Neural progenitor cell (in vitro differentiated cells): ENCODE data around the gene ETV6. TPM values are rescaled to one million over a fixed set of nuclear protein-coding genes. Genes with fewer than 3 reads are reported as not detected.

Experiments
- DNase-seq: peaks from one replicate; pipeline ENCODE4 v3.0.0-alpha.2; 2016; ENCODE audit warnings: low spot score
- H2AFZ ChIP-seq: fragments of 200-600 bp; sonication (generic); replicated peaks from 2 replicates; pipeline ENCODE4 v1.6.1; 2016; ENCODE audit warnings: antibody characterized with exemption
- H3F3A ChIP-seq: fragments of 200-600 bp; sonication (generic); 2 replicates; pipeline ENCODE4 v1.6.1; 2016; ENCODE audit warnings: antibody characterized with exemption, low read depth
- H3K27ac ChIP-seq: fragments of 200-600 bp; sonication (generic); 2 replicates; pipeline ENCODE4 v1.5.1; 2016; ENCODE audit warnings: mild to moderate bottlenecking
- H3K27me3 ChIP-seq: fragments of 200-600 bp; sonication (generic); 2 replicates; pipeline ENCODE4 v1.6.1; 2016; ENCODE audit warnings: mild to moderate bottlenecking, moderate library complexity
- H3K36me3 ChIP-seq: fragments of 200-600 bp; sonication (generic); 2 replicates; pipeline ENCODE4 v1.5.1; 2016
- H3K4me1 ChIP-seq: fragments of 200-600 bp; sonication (generic); 2 replicates; pipeline ENCODE4 v1.6.1; 2016; ENCODE audit warnings: mixed run types
- H3K4me2 ChIP-seq: fragments of 200-600 bp; sonication (generic); 2 replicates; pipeline ENCODE4 v1.6.1; 2016
- H3K4me3 ChIP-seq: fragments of 200-600 bp; sonication (generic); 2 replicates; pipeline ENCODE4 v1.5.1; 2016
- H3K79me2 ChIP-seq: fragments of 200-600 bp; sonication (generic); 2 replicates; pipeline ENCODE4 v1.6.1; 2016; ENCODE audit warnings: low read depth
- H3K9ac ChIP-seq: fragments of 200-600 bp; sonication (generic); 2 replicates; pipeline ENCODE4 v1.6.1; 2016
- H3K9me3 ChIP-seq: fragments of 200-600 bp; sonication (generic); 2 replicates; pipeline ENCODE4 v1.5.1; 2016; ENCODE audit warnings: low read depth
- H4K20me1 ChIP-seq: fragments of 200-600 bp; sonication (generic); 2 replicates; pipeline ENCODE4 v1.6.1; 2016; ENCODE audit warnings: low read depth
- H3K27ac Mint-ChIP-seq: 3 replicates; pipeline ENCODE4 v1.8.0; 2021; ENCODE audit warnings: mixed read lengths
- H3K27me3 Mint-ChIP-seq: 2 replicates; pipeline ENCODE4 v1.8.0; 2022; ENCODE audit warnings: low read depth, mild to moderate bottlenecking, inconsistent platforms, moderate library complexity, mixed read lengths; ENCODE audit not compliant: insufficient read depth
- H3K36me3 Mint-ChIP-seq: 3 replicates; pipeline ENCODE4 v1.8.0; 2021; ENCODE audit warnings: mixed read lengths
- H3K4me1 Mint-ChIP-seq: 3 replicates; pipeline ENCODE4 v1.8.0; 2021; ENCODE audit warnings: mixed read lengths
- H3K4me3 Mint-ChIP-seq: 3 replicates; pipeline ENCODE4 v1.8.0; 2021; ENCODE audit warnings: mild to moderate bottlenecking, moderate library complexity, mixed read lengths
- H3K9me3 Mint-ChIP-seq: 3 replicates; pipeline ENCODE4 v1.8.0; 2020; ENCODE audit warnings: mixed read lengths
- CTCF ChIP-seq: fragments of 200-600 bp; sonication (generic); IDR thresholded peaks from 2 replicates; pipeline ENCODE4 v1.5.1; 2017; ENCODE audit warnings: antibody characterized with exemption, mild to moderate bottlenecking
- EZH2 ChIP-seq: fragments of 200-600 bp; sonication (generic); IDR thresholded peaks from 2 replicates; pipeline ENCODE4 v1.6.1; 2017; ENCODE audit warnings: antibody characterized with exemption, mild to moderate bottlenecking, moderate library complexity
- EZH2phosphoT487 ChIP-seq: fragments of 200-600 bp; sonication (generic); IDR thresholded peaks from 2 replicates; pipeline ENCODE4 v1.6.1; 2017; ENCODE audit warnings: antibody characterized with exemption
- total RNA-seq: library from RNA; depleted of rRNA; stranded (reverse); fragments of >200 nt; gene quantifications from 2 replicates; pipeline ENCODE4 v1.2.3, GENCODE V29; 2015; ENCODE audit warnings: low replicate concordance

ETV6 gene
- total RNA-seq, 1 donor from 2014 or later, result 6.2 TPM

DNA sequence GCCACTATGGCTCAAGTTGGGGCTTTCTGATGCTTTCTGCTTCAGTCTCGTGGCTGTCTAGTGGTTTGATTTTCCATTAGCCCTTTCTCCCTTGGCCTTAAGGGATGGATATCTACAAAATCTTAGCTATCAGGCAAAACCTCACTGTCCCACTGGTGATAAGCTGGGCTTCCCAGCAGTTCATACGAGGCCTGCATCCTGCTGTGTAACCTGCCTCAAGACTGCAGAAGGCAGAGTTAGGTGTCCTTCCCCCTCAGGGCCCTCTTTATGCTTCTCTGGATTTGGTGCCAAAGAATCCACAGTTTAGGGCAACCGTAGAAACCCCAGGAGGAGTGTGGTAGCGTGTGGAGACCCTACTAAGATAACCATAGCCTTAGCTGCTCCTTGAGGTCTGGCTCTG is 38.9 kb downstream of the ETV6 start:
- no peak overlapping the region for H3K4me3 Mint-ChIP-seq
- no peak for DNase-seq
- H3K36me3 Mint-ChIP-seq, result peaks cover 22% of the 10 kb centered on the region
- Histone ChIP-seq H3K4me2 (no peak overlapping the region), H3K4me1 (peaks cover 6% of the 10 kb centered on the region), H3K27ac (no peak overlapping the region), H3K36me3 (no peaks in the 10 kb centered on the region), H4K20me1 (no peaks in the 10 kb centered on the region), H2AFZ (no peak overlapping the region), H3K4me3 (no peak overlapping the region), H3K27me3 (no peaks in the 10 kb centered on the region), H3K9ac (no peak overlapping the region), H3F3A (no peaks in the 10 kb centered on the region), H3K9me3 (no peaks in the 10 kb centered on the region), H3K79me2 (no peaks in the 10 kb centered on the region)
- H3K27me3 Mint-ChIP-seq, result peaks cover 3% of the 10 kb centered on the region
- H3K9me3 Mint-ChIP-seq, result peaks cover 21% of the 10 kb centered on the region
- no peak overlapping the region for H3K27ac Mint-ChIP-seq
- TF ChIP-seq CTCF, result no peak
- TF ChIP-seq EZH2phosphoT487, result no peak
- no peak for TF ChIP-seq EZH2
- peaks cover 8% of the 10 kb centered on the region for H3K4me1 Mint-ChIP-seq

GRCh38 chr12:11688831-11689230 is 39.4 kb downstream of the ETV6 start:
- H4K20me1 ChIP-seq, result no peaks in the 10 kb centered on the region
- TF ChIP-seq EZH2phosphoT487 (no peak), EZH2 (no peak), CTCF (no peak)
- no peaks in the 10 kb centered on the region for H3K36me3 ChIP-seq
- no peak overlapping the region for H2AFZ ChIP-seq
- H3K4me3 ChIP-seq, result no peak overlapping the region
- no peak overlapping the region for H3K9ac ChIP-seq
- no peaks in the 10 kb centered on the region for H3K27me3 ChIP-seq
- no peaks in the 10 kb centered on the region for H3F3A ChIP-seq
- H3K27ac ChIP-seq, result no peak overlapping the region
- H3K4me1 Mint-ChIP-seq, result peaks cover 8% of the 10 kb centered on the region
- no peak overlapping the region for H3K4me3 Mint-ChIP-seq
- peaks cover 21% of the 10 kb centered on the region for H3K9me3 Mint-ChIP-seq
- no peak overlapping the region for H3K27ac Mint-ChIP-seq
- H3K27me3 Mint-ChIP-seq, result peaks cover 3% of the 10 kb centered on the region
- no peak for DNase-seq
- H3K4me2 ChIP-seq, result no peak overlapping the region
- no peaks in the 10 kb centered on the region for H3K9me3 ChIP-seq
- peaks cover 22% of the 10 kb centered on the region for H3K36me3 Mint-ChIP-seq
- H3K4me1 ChIP-seq, result peaks cover 6% of the 10 kb centered on the region
- no peaks in the 10 kb centered on the region for H3K79me2 ChIP-seq

DNA sequence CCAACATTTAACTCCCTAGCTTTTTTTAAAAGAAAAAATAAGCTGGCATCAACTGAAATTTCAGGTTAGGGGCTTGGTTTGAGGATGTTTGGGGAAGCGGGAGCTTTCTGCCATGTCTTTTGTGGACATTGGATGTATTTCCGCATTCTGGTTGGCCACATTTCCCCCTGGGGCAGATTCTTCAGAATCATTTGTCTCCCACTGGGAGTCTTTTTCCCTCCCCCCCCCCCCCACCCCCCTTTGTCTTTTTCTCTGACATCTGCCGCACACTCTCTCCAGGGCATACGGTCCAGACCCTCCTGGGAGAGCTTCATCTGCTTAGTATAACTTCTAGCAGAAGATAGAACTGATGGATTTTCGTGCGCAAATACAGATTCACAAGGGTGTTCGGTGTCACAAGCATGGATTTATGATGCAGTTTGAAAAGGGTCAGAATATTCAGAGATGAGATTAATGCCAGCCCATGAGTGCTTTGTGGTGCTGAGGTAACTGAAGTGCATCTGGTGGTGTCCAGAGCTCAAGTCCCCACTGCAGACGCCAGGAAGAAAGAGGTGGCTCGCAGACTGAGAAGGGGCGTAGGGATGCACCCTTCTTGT is 40.2 kb downstream of the ETV6 start:
- no peak overlapping the region for H2AFZ ChIP-seq
- TF ChIP-seq EZH2phosphoT487 (no peak), EZH2 (no peak), CTCF (no peak)
- Mint-ChIP-seq H3K36me3 (peaks cover 22% of the 10 kb centered on the region), H3K27me3 (peaks cover 3% of the 10 kb centered on the region), H3K9me3 (peaks cover 21% of the 10 kb centered on the region), H3K4me1 (peaks cover 8% of the 10 kb centered on the region), H3K4me3 (no peak overlapping the region), H3K27ac (no peak overlapping the region)
- no peaks in the 10 kb centered on the region for H4K20me1 ChIP-seq
- H3K9ac ChIP-seq, result no peak overlapping the region
- no peaks in the 10 kb centered on the region for H3F3A ChIP-seq
- H3K4me1 ChIP-seq, result peaks cover 6% of the 10 kb centered on the region
- H3K4me2 ChIP-seq, result no peak overlapping the region
- H3K79me2 ChIP-seq, result no peaks in the 10 kb centered on the region
- no peak overlapping the region for H3K27ac ChIP-seq
- DNase-seq, result no peak
- H3K4me3 ChIP-seq, result no peak overlapping the region
- H3K27me3 ChIP-seq, result no peaks in the 10 kb centered on the region
- H3K36me3 ChIP-seq, result no peaks in the 10 kb centered on the region
- H3K9me3 ChIP-seq, result no peaks in the 10 kb centered on the region
